ENCODE measurements around the gene SLC39A10.
"Not testable (repeated sequence)": the region's sequence is repeated elsewhere in the genome, so short reads cannot be mapped to it uniquely, and the experiment has no call there.

SLC39A10 gene

DNA sequence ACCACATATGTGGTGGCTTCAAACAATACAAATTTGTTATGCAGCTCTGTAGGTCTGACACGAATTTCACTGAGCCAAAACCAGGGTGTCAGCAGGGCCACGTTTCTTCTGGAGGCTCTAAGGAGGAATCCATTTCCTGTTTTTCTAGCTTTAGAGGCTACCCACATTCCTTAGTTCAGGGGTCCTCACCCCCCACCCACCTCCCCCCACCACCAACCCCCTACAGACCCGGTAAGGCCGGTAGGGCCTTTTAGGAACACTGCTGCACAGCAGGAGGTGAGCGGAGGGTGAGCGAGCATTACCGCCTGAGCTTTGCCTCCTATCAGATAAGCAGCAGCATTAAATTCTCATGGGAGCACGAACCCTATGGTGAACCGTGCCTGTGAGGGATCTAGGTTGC, 10.6 kb upstream of the SLC39A10 start:
- DNase-seq (ENCODE audit: low read depth) = no peak

DNA sequence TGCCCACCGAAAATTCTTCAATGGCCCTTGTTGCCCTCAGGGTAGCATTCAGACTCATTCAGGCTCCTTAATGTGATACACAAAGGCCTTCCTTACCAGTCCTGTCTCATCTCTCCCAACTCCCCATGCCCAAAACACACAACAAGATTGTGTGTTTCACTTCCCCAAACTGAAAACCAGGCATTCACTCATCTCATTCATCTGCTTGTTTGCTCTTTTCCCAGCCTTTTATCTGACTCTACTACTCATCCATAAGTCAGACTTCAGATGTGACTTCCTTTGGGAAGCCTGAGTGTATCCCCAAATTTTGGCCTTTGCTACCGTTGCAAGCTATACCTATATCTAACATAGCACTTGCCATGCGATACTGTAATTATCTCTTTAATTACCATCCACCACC, 9.7 kb upstream of the SLC39A10 start:
- no peak for DNase-seq (ENCODE audit: low read depth)

DNA sequence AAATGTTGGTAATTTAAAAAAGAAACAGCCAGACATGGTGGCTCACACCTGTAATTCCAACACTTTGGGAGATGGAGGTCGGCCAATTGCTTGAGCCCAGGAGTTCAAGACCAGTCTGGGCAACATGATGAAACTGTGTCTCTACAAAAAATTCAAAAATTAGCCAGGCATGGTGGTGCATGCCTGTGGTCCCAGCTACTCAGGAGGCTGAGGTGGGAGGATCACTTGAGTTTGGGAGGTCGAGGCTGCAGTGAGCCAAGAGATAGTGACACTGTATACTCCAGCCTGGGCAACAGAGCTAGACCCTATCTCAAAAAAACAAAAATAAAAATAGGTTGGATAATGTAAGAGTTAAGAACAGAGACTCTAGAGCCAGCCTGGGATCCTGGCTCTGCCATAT, 8.7 kb upstream of the SLC39A10 start:
- DNase-seq (ENCODE audit: low read depth) = not testable (repeated sequence)

DNA sequence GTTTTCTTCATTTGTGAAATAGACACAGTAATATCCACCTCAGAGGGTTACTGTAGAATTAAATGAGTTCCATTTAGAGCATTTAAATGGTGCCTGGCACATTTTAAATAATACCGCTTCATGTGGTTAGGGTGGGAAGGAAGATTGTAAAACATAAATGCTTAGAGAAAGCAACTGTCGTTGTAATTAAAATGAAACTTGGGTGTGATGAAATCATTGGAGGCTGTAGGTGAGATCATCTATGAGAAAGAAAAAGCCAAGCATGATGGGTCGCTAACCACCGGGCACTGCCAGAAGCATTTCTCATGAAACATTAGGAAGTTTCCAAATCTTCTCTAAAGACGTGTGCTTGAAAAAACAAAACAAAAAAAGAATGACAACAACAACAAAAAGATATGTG, 8.2 kb upstream of the SLC39A10 start:
- no peak for DNase-seq (ENCODE audit: low read depth)

DNA sequence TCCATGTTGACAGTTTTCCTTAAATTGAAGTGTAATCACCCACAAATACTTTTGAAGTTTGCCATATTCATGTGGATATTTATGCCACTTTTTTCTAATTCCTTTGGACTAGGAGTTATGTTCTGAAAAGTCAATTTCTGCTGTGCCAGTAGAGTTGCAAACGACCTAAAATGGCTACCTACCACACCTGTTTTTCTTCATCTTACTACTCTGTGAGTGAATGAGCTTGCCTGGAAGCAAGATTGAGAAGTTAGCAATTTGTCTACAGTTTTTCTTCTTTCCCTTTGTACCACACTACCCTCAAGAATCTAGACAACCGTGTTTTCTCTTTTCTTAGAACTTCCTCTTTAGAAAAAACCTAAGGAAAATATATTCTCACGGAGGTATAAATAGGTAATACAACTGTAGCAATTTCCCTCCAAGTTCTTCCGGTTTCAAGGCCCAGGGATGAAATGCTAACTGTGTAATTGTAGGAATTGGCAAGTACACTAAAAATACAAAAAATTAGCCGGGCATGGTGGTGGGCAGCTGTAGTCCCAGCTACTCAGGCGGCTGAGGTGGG, 7.3 kb upstream of the SLC39A10 start:
- no peak for DNase-seq (ENCODE audit: low read depth)

DNA sequence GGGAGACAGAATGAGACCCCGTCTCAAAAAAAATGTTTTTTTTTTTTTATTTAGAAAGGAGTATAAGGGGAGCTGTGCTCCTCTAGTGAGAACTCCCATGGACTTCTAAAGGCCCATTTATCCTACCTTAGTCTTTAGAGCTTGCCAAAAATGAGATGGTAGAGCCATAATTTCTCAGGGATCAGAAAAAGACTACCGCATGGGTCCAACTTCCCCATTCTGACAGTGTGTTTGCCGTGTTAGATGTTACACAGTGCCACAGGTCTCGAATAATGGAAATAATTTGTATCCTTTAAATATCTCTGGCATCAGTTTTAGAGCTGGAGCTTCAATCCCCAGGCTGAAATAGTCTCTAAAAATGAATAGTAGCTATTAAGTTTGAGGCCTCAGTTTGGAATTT, 6.0 kb upstream of the SLC39A10 start:
- no peak for DNase-seq (ENCODE audit: low read depth)

DNA sequence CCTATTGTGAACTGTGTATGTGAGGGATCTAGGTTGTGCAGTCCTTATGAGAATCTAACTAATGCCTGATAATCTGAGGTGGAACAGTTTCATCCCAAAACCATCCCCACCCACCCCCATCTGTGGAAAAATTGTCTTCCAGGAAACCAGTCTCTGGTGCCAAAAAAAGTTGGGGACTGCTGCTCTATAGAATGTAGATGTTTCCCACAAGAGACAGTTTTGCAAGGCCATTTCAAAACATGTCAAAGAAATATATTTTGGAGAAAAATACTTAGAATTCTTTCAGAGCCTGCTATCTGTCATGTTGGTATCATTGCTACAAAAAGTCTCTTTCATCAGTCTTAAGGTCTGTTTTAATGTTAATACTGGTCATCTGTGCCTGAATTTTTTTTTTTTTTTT, 4.1 kb upstream of the SLC39A10 start:
- no peak for DNase-seq (ENCODE audit: low read depth)

DNA sequence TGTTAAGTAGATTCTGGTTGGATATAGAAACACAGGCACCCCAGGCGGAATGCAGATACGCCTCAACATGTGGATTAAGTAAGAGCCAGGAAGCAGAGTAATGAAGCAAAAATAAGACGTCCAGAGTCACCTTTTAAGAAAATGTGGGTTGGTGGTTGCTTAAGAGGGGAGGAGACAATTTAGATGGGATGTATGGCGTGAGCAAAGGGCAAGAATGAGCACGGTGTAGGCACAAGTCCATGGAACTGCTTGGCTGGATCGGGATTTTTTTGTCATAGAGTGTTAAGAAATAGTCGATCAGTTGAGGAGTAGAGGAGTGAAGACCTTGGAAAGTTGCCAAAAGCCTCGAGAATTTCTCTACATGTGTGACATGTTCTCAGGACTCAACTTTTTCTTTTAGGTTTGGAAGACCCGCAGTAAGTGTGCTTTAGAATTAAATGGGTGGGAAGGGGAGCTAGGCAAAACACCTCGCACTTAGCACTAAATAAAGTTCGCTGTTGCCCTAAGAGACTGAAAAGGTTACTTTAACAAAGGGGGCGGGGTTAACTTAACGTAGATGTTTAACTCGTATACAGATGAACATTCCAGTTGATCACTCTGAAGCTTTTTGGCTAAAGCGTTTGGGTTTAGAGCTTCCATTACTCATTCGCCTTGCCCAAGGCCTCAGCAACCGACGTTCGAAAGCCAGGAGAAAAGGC, 716 bp upstream of the SLC39A10 start:
- DNase-seq (ENCODE audit: low read depth) = no peak

DNA sequence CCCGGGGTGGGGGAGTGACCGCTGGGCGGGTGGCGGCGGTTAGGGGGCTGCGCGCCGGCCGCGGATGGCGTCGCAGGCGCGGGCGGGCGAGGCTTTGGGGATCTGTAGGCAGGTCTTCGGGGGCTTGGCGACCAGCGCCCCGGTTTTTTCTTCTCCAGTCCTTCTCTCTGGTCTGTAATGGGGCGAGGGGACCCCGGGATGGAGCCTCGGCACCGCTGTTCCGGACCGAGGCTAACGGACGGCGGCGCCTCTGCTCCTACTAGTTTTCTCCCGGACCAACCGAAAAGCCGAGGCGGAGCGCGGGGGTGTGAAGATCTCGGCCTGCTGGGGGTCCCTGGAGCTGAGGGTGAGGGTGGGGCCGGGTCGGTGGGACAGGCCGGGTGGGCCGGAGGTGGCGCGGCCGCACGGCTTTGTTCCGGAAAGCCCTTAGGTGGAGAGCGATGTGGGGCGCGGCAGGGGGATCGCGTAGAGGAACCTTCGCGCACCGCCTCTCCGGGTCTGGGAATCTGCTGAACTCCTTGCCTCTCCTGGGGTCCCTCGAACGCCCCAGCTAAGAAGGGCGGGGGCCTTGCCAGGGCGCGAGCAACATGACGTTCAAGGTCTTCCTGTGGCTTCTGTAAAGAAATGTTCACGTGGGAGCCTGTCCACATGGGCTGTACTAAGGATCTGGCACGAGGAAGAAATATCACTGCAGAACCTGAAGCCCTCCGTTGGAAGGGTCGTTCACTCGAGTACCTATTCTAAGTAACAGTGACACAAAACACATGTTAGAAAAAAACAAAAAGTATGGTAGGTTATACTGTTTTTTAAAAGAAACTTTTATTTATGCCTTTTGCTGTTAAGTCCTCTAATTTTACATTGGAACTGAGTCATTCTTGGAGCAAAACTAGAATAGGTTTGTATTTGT, 861 bp downstream of the SLC39A10 start:
- peak; percentile 55 for DNase-seq (ENCODE audit: low read depth)

DNA sequence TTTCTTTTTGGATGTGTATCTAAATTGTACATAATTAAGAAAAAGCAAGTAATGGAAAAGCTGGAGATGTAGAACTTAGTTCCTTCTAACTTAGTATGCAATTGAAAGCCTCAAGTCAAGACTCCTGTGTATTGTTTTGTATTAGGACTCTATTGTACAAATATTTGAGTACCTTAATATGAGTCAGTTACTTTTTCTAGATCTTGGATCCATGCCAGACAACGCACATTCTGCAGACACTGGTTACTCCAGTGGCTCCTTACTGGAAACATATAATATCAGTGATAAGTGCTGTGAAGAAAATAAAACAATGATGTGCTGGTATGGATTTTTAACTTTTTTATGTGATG, 1.5 kb downstream of the SLC39A10 start:
- DNase-seq (ENCODE audit: low read depth) = no peak

DNA sequence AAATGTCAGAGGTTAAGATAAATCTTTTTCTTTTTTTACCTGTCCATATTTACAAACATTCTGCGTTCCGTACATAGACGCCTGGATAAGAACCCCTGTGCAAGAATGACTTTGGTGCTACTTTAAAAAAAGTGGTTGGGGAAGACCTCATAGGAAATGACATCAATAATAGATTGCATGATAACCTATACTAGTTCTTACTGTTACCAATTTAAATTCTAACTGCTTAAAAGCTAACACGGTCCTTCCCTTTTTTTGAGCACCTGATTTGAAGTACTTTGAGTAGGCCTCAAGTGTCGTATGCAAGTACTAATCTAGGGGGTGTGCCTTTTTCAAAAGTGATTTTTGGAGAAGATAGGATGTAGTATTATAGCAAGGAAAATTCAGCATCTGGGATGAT, 2.1 kb downstream of the SLC39A10 start:
- no peak for DNase-seq (ENCODE audit: low read depth)

DNA sequence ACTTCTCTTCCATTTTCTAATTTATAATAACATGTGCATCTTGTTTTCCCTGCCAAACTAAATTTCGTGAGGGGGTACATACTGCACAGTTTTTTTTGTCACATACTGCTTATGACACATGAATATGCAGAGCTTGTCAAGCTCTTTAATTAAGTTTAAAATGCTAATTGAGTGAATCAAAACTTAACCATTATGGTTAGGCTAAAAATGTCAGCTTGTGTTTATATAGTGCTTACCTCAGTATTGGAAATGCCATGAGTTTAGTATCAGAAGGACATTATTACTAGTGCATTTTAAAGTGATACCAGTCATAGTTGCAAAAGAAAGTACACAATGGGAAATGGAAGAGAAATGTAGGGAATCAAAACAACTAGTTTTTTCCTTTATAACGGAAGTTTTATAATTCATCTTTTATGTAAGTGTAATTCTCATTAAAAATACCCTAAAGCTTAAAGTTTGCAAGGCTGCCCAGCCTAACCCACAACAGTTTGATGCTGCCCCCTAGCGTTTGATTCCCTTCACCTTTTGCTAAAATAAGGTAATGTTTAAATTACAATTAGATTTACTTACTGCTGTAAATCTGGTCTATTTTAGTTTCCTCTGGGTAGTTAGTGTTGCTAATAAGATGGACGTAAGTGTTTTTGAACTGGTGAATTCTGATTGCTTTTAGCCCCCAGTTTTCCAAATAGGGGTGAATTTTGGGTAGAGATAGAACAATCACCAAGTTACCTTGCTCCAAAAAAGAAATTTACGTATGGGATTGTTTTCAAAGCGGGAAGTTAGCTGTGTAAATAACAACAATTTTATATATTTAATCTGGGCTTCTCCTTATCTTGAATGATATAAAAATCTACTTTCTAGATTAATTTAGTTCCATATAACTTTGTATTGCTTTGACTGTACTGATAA, 3.2 kb downstream of the SLC39A10 start:
- peak; percentile 49 for DNase-seq (ENCODE audit: low read depth)

DNA sequence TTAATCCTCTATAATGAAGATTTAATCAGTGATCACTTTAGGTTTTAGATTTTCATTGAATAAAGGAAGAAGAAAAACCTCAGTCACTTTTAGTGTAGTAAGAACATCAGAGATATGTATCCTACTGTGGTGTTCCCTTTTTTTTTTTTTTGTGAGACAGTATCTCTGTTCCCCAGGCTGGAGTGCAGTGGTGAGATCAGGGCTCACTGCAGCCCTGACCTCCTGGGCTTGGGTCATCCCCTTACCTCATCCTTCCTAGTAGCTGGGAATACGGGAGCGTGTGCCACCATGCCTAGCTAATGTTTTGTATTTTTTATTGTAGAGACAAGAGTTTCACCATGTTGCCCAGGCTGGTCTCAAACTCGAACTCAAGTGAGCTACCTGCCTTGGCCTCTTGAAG, 5.1 kb downstream of the SLC39A10 start:
- DNase-seq (ENCODE audit: low read depth) = no peak

DNA sequence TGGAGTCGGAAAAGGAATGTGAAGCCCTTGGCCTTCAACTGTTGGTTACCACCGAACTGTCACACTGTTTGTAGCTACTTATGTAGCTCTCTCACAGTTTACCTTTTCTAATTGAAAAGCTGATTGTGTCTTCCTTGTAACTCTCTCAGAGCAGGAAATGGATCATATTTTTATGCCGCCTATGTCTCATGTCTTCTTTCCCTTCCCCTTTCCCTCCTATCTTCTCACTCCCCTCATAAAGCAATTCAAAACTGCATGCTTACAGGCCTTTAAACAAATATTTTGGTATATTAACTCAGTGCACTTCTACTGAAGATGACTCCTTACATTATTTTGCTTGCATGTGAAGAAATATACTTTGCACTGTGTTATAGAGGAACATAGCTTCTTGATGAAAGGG, 6.0 kb downstream of the SLC39A10 start:
- DNase-seq (ENCODE audit: low read depth) = no peak

DNA sequence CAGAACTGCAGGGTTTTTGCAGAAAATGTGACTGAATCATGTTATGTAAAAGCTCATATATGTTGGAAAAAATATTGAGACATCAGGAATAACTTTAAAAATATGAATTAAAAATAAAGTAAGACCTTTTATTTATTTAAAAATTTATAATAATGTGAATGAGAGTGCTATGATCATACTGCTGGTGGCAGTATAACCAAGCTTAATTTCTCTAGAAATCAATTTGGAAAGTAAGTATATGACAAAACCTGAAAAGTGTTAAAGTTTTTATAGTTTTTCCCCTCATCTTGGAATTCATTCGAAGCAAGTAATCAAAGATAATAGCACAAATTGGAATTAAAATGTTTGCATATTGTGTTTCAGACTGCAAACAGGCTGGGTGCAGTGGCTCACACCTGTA, 7.5 kb downstream of the SLC39A10 start:
- DNase-seq (ENCODE audit: low read depth) = no peak

DNA sequence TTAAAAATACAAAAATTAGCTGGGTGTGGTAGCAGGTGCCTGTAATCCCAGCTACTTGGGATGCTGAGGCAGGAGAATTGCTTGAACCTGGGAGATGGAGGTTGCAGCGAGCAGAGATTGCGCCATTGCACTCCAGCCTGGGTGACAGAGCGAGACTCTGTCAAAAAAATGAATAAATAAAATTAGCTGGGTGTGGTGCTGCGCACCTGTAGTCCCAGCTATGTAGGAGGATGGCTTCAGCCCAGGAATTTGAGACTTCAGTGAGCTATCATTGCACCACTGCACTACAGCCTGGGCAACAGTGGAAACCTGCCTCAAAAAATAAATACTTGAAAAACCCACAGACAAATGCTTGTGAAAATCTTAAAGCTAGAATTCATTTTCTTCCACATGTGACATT, 8.1 kb downstream of the SLC39A10 start:
- not testable (repeated sequence) for DNase-seq (ENCODE audit: low read depth)

DNA sequence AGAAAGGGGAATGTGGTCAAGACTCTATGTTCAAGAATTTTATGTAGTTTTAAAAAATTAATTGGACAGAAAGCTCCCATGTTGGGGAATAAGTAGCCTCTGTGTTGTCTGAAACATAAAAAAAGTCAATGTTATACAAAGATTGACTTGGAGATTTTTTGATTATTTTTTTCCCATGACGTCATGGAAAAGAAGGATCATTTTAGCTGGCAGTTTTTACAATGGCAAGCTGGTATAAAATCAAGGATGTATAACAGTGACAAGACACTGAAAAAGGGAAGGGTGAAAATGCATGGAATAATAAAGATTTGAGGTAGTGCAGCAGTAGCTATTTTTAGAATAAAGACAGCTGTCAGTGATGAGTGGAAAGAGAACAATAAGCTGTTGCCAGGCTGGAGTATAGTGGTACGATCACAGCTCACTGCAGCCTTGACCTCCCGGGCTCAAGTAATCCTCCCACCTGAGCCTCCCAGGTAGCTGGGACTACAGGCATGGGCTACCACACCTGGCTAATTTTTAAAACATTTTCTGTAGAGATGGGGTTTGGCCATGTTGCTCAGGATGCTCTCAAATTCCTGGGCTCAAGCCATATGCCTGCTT, 9.2 kb downstream of the SLC39A10 start:
- no peak for DNase-seq (ENCODE audit: low read depth)

DNA sequence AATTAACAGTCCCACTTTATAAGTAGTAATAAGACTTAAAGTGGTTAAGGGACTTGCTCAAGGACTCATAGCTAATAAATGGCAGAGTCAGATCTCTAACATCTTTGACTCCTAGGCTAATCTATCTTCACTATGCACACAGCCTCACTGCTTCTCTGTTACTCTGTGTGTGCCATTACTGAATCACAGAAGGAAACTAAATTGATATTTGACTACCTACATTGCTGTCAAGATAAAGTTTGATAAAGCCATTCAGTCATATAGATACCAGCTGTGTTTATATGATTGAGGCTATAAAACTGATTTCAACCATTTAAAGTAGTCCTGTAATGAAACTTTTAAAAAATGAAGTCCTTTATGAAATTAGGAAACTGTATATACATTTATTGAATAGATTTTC, 10.9 kb downstream of the SLC39A10 start:
- DNase-seq (ENCODE audit: low read depth) = no peak

DNA sequence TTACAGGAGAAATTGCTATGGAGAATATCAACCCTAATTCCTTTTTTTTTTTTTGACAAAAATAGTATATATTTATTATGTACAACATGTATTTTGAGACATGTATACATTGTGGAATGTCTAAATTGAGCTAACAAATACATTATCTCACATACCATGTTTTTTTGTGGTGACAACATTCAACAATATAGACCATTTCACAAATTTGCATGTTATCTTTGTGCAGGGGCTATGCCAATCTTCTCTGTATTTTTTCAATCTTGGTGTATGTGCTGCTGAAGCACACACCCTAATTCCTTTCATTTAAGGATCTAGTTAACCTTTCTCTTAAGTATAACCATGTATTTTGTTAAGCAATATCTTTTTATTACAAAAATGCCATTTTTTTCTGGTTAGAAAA, 13.2 kb downstream of the SLC39A10 start:
- DNase-seq (ENCODE audit: low read depth) = no peak

DNA sequence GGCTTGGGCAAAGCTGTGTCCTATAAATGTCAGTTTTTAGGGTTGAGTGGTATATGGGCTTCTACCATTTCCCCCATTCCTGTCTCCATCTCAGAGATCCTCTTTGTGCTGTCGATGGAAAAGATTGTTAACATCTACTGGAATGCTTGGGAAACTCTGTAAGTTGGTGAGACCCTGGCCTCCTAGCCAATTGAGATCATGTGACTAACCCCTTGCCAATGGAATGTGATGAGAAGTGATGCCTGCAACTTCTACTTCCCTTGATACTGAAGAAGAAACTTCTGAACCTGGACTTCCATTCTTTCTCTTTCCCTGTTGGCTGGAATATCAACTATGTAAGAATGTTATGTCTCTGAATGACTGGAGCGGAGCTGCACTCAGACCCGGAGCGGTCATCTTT, 14.5 kb downstream of the SLC39A10 start:
- DNase-seq (ENCODE audit: low read depth) = no peak

DNA sequence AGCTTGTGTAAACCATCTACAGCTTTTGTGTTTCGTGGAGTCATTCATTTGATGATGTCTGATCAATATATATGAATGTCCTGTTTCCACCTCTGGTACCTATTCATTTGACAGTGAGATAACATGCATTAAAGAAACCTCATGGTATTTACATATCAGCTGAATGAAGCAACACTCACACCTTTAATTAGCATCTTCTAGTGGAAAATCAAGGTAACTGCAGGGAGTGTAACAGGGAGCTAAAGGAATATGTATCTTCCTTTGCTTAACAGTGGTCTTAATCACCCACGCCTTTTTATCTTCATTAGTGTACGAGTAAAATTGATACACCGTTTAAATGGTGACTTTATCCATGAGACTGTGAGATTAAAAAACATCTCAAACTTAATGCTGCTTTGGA, 15.6 kb downstream of the SLC39A10 start:
- DNase-seq (ENCODE audit: low read depth) = no peak
